OCI-LY3 (cell line): ENCODE results near the gene MMUT.
"Not testable (repeated sequence)": the region's sequence is repeated elsewhere in the genome, so short reads cannot be mapped to it uniquely, and the experiment has no call there.

Source experiments
- H2AFZ ChIP-seq: fragments of 200-600, 300-600 bp; shearing (Covaris generic); 2 replicates; pipeline ENCODE4 v1.6.0; 2014; ENCODE audit warnings: antibody characterized with exemption, low read depth, low read length
- H3K27ac ChIP-seq: fragments of 200-600, 300-600 bp; sonication (generic); 2 replicates; pipeline ENCODE4 v1.5.1; 2014; ENCODE audit warnings: mild to moderate bottlenecking, low read length, moderate library complexity, mixed read lengths
- H3K27me3 ChIP-seq: fragments of 200-600, 300-600 bp; sonication (generic); 2 replicates; pipeline ENCODE4 v1.6.1; 2014; ENCODE audit warnings: low read depth, low read length, mixed read lengths
- H3K36me3 ChIP-seq: fragments of 200-600, 300-600 bp; sonication (generic); replicated peaks from 2 replicates; pipeline ENCODE3; 2014; ENCODE audit warnings: low read depth, low read length, mixed read lengths
- H3K4me1 ChIP-seq: fragments of 300-600, 200-600 bp; sonication (generic); 2 replicates; pipeline ENCODE4 v1.6.1; 2014; ENCODE audit warnings: low read length, mixed read lengths
- H3K4me2 ChIP-seq: fragments of 200-600, 300-600 bp; sonication (generic); 2 replicates; pipeline ENCODE4 v1.6.1; 2014; ENCODE audit warnings: low read length, mixed read lengths
- H3K4me3 ChIP-seq: fragments of 300-600, 200-600 bp; sonication (generic); 2 replicates; pipeline ENCODE4 v1.5.1; 2014; ENCODE audit warnings: antibody characterized with exemption, mild to moderate bottlenecking, low read length, moderate library complexity
- H3K79me2 ChIP-seq: fragments of 300-600, 200-600 bp; shearing (Covaris generic); 2 replicates; pipeline ENCODE4 v1.6.1; 2014; ENCODE audit warnings: mild to moderate bottlenecking, low read length, mixed read lengths
- H3K9ac ChIP-seq: fragments of 300-600, 200-600 bp; shearing (Covaris generic); 2 replicates; pipeline ENCODE4 v1.6.0; 2014; ENCODE audit warnings: mild to moderate bottlenecking, low read length, moderate library complexity
- H3K9me3 ChIP-seq: fragments of 200-600, 300-600 bp; shearing (Covaris generic); 2 replicates; pipeline ENCODE4 v1.6.1; 2014; ENCODE audit warnings: low read length, mixed read lengths; ENCODE audit not compliant: insufficient read depth
- H4K20me1 ChIP-seq: fragments of 200-600, 300-600 bp; sonication (generic); 2 replicates; pipeline ENCODE4 v1.6.1; 2016; ENCODE audit warnings: low read length, mixed read lengths; ENCODE audit not compliant: insufficient read depth
- EZH2phosphoT487 ChIP-seq: fragments of 200-600 bp; shearing (Covaris generic); IDR thresholded peaks from 2 replicates; pipeline ENCODE4 v1.6.1; 2018; ENCODE audit warnings: antibody characterized with exemption, mixed run types, low read depth
- TF ChIP-seq, protein P1 (sequence below): fragments of 200-600, 300-600 bp; sonication (generic); IDR thresholded peaks from 2 replicates; pipeline ENCODE4 v1.5.1; 2014; ENCODE audit warnings: antibody characterized with exemption, low read length, low read depth

The MMUT gene

GRCh38 chr6:49409951-49410542 is 53.0 kb downstream of the MMUT start:
- H3K9ac ChIP-seq = no peak overlapping the region
- H3K27me3 ChIP-seq = no peaks in the 10 kb centered on the region
- H3K79me2 ChIP-seq = no peaks in the 10 kb centered on the region
- no peaks in the 10 kb centered on the region for H3K36me3 ChIP-seq
- no peaks in the 10 kb centered on the region for H4K20me1 ChIP-seq
- no peak overlapping the region for H3K27ac ChIP-seq
- no peak for TF ChIP-seq EZH2phosphoT487
- TF ChIP-seq, protein P1, sequence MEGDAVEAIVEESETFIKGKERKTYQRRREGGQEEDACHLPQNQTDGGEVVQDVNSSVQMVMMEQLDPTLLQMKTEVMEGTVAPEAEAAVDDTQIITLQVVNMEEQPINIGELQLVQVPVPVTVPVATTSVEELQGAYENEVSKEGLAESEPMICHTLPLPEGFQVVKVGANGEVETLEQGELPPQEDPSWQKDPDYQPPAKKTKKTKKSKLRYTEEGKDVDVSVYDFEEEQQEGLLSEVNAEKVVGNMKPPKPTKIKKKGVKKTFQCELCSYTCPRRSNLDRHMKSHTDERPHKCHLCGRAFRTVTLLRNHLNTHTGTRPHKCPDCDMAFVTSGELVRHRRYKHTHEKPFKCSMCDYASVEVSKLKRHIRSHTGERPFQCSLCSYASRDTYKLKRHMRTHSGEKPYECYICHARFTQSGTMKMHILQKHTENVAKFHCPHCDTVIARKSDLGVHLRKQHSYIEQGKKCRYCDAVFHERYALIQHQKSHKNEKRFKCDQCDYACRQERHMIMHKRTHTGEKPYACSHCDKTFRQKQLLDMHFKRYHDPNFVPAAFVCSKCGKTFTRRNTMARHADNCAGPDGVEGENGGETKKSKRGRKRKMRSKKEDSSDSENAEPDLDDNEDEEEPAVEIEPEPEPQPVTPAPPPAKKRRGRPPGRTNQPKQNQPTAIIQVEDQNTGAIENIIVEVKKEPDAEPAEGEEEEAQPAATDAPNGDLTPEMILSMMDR = peak; percentile 89
- H3K4me3 ChIP-seq = peak overlapping the region; percentile 22
- peaks cover 5% of the 10 kb centered on the region; the same call in 1 of the 2 replicates for H3K9me3 ChIP-seq
- peak overlapping the region; percentile 69; the same call in 1 of the 2 replicates for H2AFZ ChIP-seq
- peak overlapping the region; percentile 55 for H3K4me2 ChIP-seq
- H3K4me1 ChIP-seq = peaks cover 5% of the 10 kb centered on the region

DNA sequence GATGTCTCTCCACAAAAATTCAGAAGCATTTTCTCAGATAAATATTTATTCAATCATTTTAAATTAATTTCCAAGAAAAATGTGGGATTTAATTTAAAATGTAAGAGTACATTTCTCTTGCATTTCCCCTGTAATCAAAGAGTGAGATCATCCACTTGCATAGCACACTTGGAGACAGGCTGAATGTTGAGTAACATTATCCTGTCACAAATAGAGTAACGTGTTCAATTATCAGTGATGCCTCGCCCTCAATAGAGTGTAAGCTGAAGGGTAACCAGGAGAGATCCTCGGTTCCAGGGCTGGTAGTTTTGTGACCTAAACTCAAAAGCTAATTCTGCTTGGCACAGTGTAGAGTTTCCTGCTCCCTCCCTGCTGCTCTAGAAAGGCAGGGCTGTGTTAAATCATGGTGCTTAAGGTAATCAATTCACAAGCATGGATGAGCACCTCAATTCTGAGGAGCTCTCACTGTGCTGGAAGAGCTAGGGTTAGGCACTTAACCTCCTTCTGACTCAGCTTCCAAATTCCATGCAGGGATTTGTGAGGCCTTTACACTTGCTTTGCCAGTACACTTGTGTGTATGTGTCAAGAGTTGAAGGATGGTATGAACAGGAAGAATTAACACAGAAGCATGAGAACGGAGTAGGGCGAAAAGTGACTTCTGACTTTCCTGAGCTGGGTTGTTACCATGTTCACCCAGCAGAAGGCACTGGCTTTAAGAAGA is 56.6 kb downstream of the MMUT start:
- no peaks in the 10 kb centered on the region for H3K27me3 ChIP-seq
- no peaks in the 10 kb centered on the region for H3K36me3 ChIP-seq
- H2AFZ ChIP-seq = no peak overlapping the region
- peaks cover 9% of the 10 kb centered on the region for H3K4me1 ChIP-seq
- no peak for TF ChIP-seq EZH2phosphoT487
- TF ChIP-seq, protein P1 = no peak
- no peak overlapping the region for H3K9ac ChIP-seq
- no peaks in the 10 kb centered on the region for H4K20me1 ChIP-seq
- H3K4me2 ChIP-seq = no peak overlapping the region
- no peaks in the 10 kb centered on the region for H3K79me2 ChIP-seq
- H3K27ac ChIP-seq = no peak overlapping the region
- no peaks in the 10 kb centered on the region for H3K9me3 ChIP-seq
- H3K4me3 ChIP-seq = no peak overlapping the region

- H3K4me1 ChIP-seq = peaks cover 19% of the 10 kb centered on the region
- H3K27me3 ChIP-seq = no peaks in the 10 kb centered on the region
- H3K79me2 ChIP-seq = no peaks in the 10 kb centered on the region
- H3K9ac ChIP-seq = no peak overlapping the region
- no peak overlapping the region for H3K27ac ChIP-seq
- no peaks in the 10 kb centered on the region for H3K9me3 ChIP-seq
- H3K36me3 ChIP-seq = no peaks in the 10 kb centered on the region
- H3K4me3 ChIP-seq = no peak overlapping the region
- no peak for TF ChIP-seq EZH2phosphoT487
- TF ChIP-seq, protein P1 = no peak
- no peaks in the 10 kb centered on the region for H4K20me1 ChIP-seq
- H3K4me2 ChIP-seq = no peak overlapping the region
- no peak overlapping the region for H2AFZ ChIP-seq
These were observed 62.0 kb downstream of the MMUT start for GRCh38 chr6:49401063-49401462.

DNA sequence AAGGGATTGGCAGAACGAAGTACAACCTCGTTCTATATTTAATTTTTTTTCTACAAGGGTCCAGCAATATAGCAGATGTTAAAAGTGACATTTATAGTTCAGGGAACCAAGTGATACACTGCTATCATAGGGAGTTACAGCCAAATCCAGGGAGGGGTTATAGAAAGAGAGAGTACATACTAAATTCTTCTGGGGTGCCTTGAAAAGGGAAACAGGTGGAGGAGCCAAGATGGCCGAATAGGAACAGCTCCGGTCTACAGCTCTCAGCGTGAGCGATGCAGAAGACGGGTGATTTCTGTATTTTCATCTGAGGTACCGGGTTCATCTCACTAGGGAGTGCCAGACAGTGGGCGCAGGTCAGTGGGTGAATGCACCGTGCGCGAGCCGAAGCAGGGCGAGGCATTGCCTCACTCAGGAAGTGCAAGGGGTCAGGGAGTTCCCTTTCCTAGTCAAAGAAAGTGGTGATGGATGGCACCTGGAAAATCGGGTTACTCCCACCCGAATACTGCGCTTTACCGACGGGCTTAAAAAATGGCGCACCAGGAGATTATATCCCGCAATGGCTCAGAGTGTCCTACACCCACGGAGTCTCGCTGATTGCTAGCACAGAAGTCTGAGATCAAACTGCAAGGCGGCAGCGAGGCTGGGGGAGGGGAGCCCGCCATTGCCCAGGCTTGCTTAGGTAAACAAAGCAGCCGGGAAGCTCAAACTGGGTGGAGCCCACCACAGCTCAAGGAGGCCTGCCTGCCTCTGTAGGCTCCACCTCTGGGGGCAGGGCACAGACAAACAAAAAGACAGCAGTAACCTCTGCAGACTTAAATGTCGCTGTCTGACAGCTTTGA is 76.2 kb downstream of the MMUT start:
- H3K4me1 ChIP-seq, H3K27me3 ChIP-seq, H3K9ac ChIP-seq, H3K4me3 ChIP-seq, H2AFZ ChIP-seq, H3K9me3 ChIP-seq, H4K20me1 ChIP-seq, H3K79me2 ChIP-seq, H3K36me3 ChIP-seq, H3K4me2 ChIP-seq, H3K27ac ChIP-seq: not testable (repeated sequence)
